ENCODE data around the gene DUS4L. TPM values are rescaled to one million over a fixed set of nuclear protein-coding genes. Genes with fewer than 3 reads are reported as not detected.

The DUS4L gene, protein sequence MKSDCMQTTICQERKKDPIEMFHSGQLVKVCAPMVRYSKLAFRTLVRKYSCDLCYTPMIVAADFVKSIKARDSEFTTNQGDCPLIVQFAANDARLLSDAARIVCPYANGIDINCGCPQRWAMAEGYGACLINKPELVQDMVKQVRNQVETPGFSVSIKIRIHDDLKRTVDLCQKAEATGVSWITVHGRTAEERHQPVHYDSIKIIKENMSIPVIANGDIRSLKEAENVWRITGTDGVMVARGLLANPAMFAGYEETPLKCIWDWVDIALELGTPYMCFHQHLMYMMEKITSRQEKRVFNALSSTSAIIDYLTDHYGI
- 2.2 and 4.5 TPM in 2 replicates for polyA plus RNA-seq (2011; rRNA removed)
- 1.8 and 2.3 TPM in 2 replicates for polyA minus RNA-seq (2011; rRNA and poly(A)+ RNA removed)

GRCh38 chr7:107563775-107564552 is at the start of gene DUS4L, which contains the start of gene COG5:
Gene DUS4L (plus strand): TSS chr7:107563971. CDS start chr7:107567071, 3,100 bp downstream.
Gene COG5 (minus strand): TSS chr7:107563920. CDS start chr7:107563896, 24 bp downstream.
- Histone ChIP-seq H3K27me3 (ENCODE audit: control insufficient read depth, insufficient read depth, low read length) (no peaks in the 10 kb centered on the region), H3K36me3 (ENCODE audit: control insufficient read depth, insufficient read depth, low read length) (no peaks in the 10 kb centered on the region), H3K4me3 (ENCODE audit: low read depth, low read length) (peak within 1 kb of the TSS; percentile 92)
- TF ChIP-seq, protein P1, sequence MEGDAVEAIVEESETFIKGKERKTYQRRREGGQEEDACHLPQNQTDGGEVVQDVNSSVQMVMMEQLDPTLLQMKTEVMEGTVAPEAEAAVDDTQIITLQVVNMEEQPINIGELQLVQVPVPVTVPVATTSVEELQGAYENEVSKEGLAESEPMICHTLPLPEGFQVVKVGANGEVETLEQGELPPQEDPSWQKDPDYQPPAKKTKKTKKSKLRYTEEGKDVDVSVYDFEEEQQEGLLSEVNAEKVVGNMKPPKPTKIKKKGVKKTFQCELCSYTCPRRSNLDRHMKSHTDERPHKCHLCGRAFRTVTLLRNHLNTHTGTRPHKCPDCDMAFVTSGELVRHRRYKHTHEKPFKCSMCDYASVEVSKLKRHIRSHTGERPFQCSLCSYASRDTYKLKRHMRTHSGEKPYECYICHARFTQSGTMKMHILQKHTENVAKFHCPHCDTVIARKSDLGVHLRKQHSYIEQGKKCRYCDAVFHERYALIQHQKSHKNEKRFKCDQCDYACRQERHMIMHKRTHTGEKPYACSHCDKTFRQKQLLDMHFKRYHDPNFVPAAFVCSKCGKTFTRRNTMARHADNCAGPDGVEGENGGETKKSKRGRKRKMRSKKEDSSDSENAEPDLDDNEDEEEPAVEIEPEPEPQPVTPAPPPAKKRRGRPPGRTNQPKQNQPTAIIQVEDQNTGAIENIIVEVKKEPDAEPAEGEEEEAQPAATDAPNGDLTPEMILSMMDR (IDR thresholded peaks at IDR 0.05; ENCODE audit: insufficient read depth, low read depth, low read length), result no peak
- no peak for DNase-seq (ENCODE audit: low read depth)
- ChIA-PET CTCF (interaction anchor here (0.6 to 1.6 kb wide), 6 partner anchors 12 to 182 kb away, joined by 3 to 5 read pairs (median 3); no protein-coding TSS in a partner anchor), POLR2A (interaction anchor here (1.4 kb wide), 1 partner anchor 395 kb away, joined by 4 read pairs; the partner anchor contains the start of gene HBP1)

GRCh38 chr7:107526672-107527071 is 37.1 kb upstream of the DUS4L start:
- CTCF ChIA-PET, result no interaction called here

DNA sequence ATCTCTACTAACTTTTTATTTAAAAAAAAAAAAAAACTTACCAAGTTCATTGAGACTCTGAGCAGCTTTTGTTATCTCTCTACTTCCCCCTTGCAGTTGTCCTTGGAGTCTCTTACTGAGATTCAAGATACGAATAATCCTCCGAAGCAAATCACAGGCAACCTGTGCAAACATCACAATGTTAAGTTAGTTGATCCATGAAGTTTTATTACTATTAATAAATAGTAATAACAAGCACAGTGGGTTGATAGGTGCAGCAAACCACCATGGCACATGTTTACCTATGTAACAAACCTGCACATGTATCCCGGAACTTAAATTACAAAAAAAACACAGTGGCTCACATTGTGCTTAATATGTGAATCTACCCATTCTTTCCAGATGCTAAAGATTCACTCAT is 36.6 kb upstream of the DUS4L start:
- DNase-seq (ENCODE audit: low read depth), result no peak
- ChIA-PET POLR2A (interaction anchor here (0.7 kb wide), 1 partner anchor 328 kb away, joined by 5 read pairs; no protein-coding TSS in a partner anchor), CTCF (no interaction called here)
- Histone ChIP-seq H3K36me3 (ENCODE audit: control insufficient read depth, insufficient read depth, low read length) (no peaks in the 10 kb centered on the region), H3K27me3 (ENCODE audit: control insufficient read depth, insufficient read depth, low read length) (no peaks in the 10 kb centered on the region), H3K4me3 (ENCODE audit: low read depth, low read length) (no peak overlapping the region)
- TF ChIP-seq, protein P1 (IDR thresholded peaks at IDR 0.05; ENCODE audit: insufficient read depth, low read depth, low read length), result no peak

More at GRCh38 chr7:107526672-107527071, 37.1 kb upstream of the DUS4L start:
- Histone ChIP-seq H3K4me3 (ENCODE audit: low read depth, low read length) (no peak overlapping the region), H3K27me3 (ENCODE audit: control insufficient read depth, insufficient read depth, low read length) (no peaks in the 10 kb centered on the region), H3K36me3 (ENCODE audit: control insufficient read depth, insufficient read depth, low read length) (no peaks in the 10 kb centered on the region)
- TF ChIP-seq, protein P1 (IDR thresholded peaks at IDR 0.05; ENCODE audit: insufficient read depth, low read depth, low read length), result no peak
- POLR2A ChIA-PET, result no interaction called here
- no peak for DNase-seq (ENCODE audit: low read depth)

GRCh38 chr7:107528461-107528860 is 35.3 kb upstream of the DUS4L start:
- Histone ChIP-seq H3K36me3 (ENCODE audit: control insufficient read depth, insufficient read depth, low read length) (no peaks in the 10 kb centered on the region), H3K27me3 (ENCODE audit: control insufficient read depth, insufficient read depth, low read length) (no peaks in the 10 kb centered on the region), H3K4me3 (ENCODE audit: low read depth, low read length) (no peak overlapping the region)
- TF ChIP-seq, protein P1 (IDR thresholded peaks at IDR 0.05; ENCODE audit: insufficient read depth, low read depth, low read length), result no peak
- POLR2A ChIA-PET, result no interaction called here
- CTCF ChIA-PET, result no interaction called here
- peak; percentile 43 for DNase-seq (ENCODE audit: low read depth)

DNA sequence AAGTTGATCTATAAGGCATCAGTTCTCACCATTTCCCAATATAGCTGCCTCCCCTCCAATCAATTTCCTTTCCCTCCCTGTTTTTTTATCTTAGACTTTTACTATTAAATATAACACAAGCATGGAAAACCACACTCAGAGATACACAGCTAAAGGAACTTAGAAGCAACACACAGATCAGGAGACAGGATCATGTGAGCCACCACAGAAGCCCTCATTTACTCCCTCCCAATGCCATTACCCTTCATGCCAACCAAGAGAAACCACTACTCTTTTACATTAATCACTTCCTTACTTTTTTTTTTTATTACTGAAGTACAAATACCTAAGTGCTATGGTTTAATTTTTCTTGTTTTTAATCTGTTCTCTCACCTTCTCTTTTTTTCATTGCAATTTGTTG is 33.0 kb upstream of the DUS4L start:
- POLR2A ChIA-PET, result no interaction called here
- TF ChIP-seq, protein P1 (IDR thresholded peaks at IDR 0.05; ENCODE audit: insufficient read depth, low read depth, low read length), result no peak
- Histone ChIP-seq H3K36me3 (ENCODE audit: control insufficient read depth, insufficient read depth, low read length) (no peaks in the 10 kb centered on the region), H3K4me3 (ENCODE audit: low read depth, low read length) (no peak overlapping the region), H3K27me3 (ENCODE audit: control insufficient read depth, insufficient read depth, low read length) (no peaks in the 10 kb centered on the region)
- no peak for DNase-seq (ENCODE audit: low read depth)
- CTCF ChIA-PET, result no interaction called here

All from BJ (cell line).